ENCODE results near the gene DNLZ.

The DNLZ gene

DNA sequence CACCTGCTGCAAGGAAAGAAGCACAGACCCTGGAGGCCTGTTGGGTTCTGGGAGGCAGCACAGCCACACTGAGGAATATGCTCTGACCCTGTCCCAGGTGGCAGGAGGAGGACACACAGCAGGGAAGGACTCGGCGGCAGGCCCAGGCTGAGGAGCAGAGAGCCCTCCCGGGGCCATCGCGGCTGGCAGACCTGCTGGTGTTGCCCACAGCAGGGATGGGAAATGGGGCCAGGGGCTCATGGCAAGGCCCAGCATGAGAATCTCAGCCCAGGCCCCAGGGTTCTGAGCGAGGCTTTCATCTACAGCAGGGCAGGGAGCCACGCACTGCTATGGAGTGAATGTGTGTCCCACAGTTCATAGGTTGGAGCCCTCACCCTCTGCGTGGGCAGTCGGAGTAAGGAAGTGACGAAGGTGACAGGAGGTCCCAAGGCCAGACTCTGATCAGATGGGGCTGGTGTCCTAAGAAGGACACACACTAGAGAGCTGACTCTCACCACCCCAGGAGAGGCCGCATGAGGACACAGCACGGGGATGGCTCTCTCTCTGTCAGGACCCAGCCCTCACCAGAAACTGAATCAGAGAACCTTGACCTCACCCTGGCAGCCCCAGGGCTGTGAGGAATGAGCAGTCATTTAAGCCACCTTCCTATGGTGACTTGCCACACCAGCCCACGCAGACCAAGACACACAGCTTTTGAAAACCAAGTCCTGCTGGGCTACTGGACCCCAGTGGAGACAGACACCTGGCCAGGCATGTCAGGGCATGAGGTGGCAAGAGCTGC, 46.5 kb downstream of the DNLZ start:
- no peak for DNase-seq (ENCODE audit: low spot score)

DNA sequence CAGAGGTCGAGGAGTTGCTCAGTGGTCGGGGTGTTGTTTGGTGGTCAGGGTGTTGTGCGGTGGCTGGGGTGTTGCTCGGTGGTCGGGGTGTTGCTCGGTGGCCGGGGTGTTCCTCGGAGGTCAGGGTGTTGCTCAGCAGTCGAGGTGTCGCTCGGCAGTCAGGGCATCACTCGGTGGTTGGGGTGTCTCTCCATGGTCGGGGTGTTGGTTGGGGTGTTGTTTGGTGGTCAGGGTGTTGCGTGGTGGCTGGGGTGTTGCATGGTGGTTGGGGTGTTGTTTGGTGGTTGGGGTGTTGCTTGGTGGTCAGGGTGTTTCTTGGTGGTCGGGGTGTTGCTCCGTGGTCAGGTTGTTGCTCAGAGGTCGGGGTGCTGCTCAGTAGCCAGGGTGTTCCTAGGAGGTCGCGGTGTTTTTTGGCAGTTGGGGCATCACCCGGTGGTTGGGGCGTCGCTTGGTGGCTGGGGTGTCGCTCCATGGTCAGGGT, 47.2 kb downstream of the DNLZ start:
- DNase-seq (ENCODE audit: low spot score): no peak

DNA sequence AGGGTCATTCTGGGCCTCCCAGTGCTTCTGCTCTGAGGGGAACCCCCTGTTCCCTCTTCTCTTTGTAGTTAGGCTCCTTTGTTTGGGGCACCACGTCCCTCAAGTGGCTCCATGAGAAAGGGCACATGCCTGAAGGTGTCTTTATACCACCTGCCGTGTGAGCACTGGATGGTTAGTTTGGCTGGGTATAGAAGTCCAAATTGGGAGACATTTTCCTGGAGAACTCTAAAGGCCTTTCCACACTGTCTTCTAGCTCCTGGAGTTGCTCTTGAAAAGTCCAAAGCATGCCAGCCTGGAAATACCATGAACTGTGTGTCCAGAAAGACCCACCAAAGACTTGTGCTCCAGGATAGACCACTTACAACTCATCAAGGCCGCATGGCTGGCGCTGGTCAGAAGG, 48.6 kb downstream of the DNLZ start:
- DNase-seq (ENCODE audit: low spot score): no peak

DNA sequence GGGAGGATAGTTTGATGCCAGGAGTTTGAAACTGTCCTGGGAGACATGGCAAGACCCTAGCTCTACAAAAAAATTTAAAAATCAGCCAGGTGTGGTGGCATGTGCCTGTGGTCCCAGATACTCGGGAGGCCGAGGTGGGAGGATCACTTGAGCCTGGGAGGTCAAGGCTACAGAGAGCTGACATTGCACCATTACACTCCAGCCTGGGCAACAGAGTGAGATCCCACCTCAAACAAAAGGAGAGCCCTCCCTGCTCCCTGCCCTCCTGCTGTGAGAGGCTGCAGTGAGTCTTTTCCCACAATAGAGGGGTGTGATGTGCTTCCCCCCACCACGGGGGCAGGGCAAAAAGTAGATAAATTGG, 49.5 kb downstream of the DNLZ start:
- no peak for DNase-seq (ENCODE audit: low spot score)

DNA sequence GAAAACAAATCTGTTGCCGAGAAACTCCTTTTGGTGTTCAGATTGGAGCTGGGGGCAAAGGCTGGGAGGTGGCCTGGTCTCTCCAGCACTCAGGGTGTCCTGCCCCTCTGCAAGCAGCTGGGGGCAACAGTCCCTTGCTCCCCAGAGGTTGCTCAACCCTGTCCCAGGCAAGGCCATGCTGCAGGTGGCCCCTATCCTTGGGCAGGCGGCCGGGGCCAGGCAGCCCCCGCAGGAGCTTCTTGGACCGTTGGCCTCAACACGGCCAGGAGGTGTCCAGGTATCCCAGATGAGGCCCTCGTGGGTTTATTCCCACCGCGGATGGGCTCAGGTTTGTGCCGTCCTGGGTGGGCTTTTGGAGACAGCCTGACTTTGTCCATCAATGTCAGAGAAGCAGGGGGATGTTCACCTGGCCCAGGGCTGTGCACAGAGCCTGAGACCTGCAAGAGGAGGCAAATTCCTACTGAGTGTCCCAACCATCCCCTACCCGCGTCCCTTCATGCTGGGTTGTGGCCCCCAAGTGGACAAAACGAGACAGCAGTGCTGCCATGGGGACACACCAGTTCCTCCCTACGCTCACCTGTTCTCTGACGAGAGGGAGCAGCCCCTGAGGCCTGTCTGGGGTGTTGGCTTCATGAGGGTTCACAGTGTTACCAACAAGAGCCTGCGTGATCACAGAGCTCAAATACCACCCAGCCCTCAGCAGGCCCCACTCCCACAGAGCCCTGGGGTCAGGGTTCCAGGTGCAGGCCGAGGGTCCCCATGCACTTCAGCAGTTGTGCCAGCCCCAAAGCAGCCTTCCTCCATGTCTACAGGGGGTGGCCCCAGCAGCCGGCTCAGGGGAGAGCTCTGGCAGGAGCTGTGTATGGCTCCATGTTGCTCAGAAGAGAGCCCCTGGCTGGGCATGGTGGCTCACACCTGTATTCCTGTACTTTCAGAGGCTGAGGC, 50.2 kb downstream of the DNLZ start:
- DNase-seq (ENCODE audit: low spot score): no peak

DNA sequence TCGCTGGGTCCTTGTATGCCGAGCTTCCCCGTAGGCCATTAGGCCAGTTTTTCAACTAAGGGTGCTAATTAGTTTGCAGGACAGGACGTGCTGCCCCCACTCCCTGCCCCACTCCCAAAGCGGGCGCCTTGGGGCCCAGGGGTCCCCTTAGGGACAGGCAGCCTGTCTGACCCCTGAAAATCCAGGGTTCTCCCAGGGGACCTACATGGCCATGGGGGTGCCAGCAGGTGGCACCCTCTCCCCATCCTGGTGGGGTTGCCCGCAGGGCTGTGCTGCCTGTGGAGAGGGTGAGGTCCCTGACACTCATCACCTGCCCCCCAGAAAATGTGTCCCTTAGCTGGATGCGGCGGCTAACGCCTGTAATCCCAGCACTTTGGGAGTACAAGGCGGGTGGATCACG, 51.1 kb downstream of the DNLZ start:
- peak; percentile 9 for DNase-seq (ENCODE audit: low spot score)

DNA sequence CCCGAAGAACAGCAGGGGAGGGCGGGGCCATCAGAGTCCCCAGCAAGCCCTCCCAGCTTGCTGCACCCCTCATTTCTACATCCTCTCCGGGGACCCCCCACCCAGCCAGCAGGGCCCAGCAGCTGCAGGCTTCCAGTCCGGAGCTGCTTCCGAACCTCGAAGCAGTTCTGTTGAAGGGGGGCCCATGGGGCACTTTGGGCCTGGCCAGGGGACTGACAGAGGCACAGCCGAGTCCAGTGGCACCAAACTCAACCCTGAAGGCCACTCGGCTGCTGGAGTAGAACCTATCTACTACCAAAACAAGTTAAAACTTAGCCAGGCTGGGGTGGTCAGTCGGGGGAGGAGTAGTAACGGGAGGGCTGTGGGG, 51.6 kb downstream of the DNLZ start:
- DNase-seq (ENCODE audit: low spot score): no peak

DNA sequence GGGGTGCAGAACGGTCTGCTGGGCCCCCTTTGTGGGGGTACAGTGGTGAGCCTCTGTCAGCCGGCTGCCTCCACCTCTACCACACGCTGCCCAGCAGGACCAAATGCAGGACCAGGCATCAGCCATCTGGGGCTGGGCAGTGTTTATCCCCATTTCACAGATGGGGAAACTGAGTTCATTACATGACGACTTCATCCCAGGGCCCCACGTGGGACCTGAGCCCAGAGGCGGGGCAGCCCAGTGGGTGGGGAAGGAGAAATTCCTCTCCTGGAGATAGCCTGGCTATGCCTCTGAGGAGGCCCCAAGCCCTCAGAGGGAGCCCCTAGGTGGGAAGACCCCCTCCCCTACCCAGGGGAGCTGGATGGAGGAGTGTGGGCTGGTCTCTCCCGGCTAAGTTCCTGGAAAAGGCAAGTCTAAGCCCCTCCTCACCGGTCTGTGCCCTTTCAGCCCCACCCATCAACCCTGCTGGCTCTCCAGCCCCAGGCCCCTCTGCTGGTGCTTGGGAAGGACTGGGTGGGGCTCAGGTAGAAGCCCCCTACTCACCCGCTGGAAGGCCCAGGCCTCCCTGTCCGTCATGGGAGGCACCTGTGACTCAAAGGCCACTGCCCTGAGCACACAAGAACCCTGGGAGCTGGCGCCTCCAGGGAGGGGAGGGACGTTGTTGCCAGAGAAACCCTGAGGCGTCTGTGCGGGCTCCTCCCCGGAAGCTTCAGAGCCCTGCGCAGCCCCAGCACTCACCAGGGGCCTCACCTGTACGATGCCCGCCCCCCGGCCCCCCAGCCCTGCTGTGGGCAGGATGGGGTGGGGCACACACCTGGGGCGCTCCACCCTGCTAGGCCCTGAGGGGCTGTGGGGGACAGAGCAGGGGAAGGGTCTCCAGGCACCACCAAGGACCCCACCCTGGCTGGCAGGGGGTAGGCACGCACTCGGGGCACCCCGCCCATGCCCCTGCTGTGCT, 52.2 kb downstream of the DNLZ start:
- no peak for DNase-seq (ENCODE audit: low spot score)

DNA sequence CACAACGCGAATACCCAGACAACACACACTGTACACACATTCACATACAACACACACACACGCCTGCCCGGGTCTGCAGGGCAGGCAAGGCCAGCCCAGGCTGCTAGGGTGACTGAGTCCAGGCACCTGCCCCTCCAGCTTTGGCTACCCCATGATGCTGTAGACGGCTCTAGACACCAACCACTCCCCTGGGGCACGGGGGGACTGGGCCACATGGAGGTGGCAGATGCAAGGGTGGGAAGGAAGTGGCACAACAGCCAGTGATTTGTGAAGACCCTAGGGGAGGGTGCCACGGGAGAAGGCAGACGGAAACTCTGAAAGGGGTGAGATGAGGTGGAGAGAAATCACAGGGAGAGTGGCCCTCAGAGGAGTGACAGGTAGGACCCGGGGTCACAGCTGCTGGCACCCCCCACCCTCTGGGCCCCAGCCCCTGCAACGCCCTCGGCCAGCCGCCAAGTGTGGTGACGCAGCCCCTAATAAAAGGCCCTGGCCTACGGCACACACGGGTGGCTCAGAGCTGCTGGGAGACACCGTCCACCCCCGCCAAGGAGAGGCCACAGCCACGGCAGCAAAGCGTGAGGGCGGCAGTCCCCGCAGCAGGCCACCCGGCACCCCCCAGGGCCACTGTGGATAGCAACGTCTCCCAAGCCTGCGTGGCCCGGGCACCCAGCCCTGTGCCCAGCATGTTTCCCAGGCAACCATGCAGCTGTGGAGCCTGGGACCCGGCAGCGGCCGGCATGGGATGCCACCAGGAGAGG, 53.1 kb downstream of the DNLZ start:
- DNase-seq (ENCODE audit: low spot score): no peak

DNA sequence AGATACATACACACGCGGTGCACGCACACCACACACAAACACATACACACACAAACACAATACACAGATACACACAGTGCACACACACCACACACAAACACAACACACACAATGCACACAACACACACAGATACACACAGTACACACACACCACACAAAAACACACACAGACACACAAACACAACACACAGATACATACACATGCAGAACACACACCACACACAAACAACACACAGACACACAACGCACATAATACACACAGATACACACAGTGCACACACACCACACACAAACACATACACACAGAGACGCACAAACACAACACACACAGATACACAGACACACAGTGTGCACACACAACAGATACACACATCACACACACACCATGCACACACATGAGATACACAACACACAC, 53.7 kb downstream of the DNLZ start:
- no peak for DNase-seq (ENCODE audit: low spot score)
